CD4-positive, alpha-beta T cell treated with Interleukin-15 for 1 hour (primary cell): ENCODE data around the gene LMF1.

ENCODE experiments used
- DNase-seq: peaks from one replicate; pipeline ENCODE4 v3.0.0-alpha.2; 2020

The LMF1 gene

DNA sequence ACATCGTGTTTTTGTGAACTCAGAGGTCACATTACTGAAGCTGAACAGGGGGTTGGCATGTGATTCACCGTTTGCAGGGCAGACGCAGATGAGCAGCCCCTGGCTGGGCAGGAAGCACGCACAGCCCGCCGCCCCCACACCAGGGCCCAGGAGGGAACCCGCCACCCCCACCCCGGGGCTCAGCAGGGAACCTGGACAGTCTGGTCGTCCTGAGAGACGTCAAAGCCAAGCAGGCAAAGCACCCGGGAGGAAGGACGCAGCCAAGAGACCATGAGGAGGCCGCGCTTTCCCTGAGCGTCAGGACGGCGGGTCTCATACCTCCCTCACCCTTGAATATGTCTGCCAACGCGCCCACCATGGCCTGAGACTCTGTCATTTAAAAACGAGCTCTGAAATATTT, 60.6 kb downstream of the LMF1 start:
- DNase-seq, result no peak

DNA sequence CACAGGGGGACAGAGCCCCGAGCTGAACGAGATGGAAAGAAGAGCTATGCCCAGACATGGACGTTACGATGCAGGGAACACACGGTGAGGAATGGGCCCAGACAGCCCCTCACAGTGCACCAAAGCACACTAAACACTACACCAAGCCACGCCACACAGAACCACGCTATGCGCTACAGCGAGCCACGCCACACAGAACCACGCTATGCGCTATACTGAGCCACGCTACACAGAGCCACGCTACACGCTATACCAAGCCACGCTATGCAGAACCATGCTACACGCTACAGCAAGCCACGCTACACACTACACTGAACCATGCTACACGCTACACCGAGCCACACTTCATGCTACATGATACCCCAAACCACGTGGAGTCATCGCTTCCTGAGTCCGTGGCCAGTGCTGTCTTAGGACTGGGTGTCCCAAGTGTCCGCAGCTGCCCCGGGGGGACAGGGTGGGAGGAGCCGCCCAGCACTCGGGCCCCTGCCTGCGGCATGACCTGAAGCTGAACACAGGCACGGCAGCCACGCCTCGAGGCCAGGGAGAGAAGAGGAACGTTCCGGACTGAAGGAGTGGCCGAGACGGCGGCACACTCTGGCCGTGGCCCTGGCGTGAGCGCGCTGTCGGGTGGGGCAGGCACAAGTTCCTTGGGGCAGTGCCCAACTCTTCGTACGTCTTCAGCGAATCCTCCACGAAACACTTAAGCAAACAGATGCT, 61.3 kb downstream of the LMF1 start:
- no peak for DNase-seq

DNA sequence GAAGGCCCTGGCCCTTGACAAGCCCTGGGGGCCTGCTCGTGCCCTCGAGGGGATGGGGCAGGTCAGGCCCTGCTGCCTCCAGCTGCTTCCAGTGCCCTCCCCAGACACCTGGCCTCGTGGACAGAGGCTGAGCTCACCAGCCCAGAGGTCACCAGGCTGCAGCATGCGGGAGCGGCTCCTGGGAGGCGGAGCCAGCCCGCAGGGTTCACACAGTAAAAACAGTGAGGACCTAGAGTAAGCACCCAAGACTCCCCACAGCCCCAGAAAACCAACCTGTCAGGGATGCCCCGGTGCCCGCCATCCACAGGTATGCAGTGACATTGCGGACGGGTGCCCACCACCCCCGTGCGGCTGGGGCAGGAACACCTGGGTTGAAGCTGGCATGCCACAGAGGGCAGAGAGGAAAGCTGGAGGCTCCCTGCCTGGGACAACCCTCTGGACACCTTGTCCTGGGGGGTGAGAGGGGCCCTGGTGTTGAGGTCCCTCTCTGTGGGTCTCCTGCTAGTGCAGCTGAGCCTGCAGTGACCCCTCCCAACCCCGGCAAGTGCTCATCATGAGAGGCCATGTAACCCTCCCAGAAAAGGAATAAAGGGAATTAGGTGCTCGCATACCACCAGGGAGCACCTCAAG, 62.1 kb downstream of the LMF1 start:
- no peak for DNase-seq

DNA sequence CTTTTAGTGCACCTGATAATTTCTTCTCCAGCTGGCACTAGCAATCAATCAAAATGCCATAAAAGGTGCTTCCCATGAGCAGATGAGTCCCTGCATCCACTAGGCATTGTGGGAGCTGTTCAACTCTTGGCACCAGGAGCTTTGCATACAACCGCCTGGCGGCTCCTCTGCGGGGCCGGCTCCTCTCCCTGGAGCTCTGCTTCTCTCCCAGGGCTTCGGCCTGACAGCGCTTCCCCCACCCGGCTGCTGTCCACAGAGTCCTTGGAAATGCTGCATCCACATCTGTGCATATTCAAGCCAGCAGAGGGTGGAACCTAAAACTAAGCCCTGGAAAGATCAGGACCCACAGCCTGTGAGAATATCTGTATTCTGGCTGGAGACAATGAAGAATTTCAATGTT, 62.9 kb downstream of the LMF1 start:
- DNase-seq, result no peak

DNA sequence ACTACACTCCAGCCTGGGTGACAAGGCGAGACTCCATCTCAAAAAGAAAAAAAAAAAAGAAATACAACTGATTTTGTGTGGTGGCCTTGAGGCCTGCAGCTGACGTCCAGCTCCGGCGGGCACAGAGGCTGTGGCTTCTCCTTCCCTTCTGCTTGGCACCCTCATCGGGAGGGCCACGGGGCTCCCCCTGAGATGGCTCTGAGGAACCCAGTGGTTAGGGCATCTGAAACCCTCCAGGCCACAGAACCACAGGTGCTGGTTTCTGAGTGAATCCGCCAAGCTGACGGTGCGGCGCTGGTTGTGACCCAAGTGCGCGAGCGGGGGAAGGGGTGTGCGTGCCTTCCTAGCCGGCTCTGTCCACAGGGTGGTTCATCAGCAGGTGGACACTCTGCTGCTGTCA, 63.4 kb downstream of the LMF1 start:
- no peak for DNase-seq

DNA sequence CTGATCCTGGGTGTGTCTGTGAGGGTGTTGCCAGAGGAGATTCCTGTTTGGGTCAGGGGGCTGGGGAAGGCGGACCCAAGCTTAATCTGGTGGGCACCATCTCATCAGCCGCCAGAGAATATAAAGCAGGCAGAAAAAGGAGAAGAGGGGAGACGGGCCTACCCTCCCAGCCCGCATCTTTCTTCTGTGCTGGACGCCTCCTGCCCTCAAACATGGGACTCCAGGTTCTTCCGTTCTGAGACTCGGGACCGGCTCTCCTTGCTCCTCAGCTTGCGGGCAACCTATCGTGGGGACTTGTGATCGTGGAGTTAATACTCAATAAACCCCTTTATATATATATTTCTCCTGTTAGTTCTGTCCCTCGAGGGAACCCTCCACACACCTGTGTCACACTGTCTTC, 64.5 kb downstream of the LMF1 start:
- no peak for DNase-seq

DNA sequence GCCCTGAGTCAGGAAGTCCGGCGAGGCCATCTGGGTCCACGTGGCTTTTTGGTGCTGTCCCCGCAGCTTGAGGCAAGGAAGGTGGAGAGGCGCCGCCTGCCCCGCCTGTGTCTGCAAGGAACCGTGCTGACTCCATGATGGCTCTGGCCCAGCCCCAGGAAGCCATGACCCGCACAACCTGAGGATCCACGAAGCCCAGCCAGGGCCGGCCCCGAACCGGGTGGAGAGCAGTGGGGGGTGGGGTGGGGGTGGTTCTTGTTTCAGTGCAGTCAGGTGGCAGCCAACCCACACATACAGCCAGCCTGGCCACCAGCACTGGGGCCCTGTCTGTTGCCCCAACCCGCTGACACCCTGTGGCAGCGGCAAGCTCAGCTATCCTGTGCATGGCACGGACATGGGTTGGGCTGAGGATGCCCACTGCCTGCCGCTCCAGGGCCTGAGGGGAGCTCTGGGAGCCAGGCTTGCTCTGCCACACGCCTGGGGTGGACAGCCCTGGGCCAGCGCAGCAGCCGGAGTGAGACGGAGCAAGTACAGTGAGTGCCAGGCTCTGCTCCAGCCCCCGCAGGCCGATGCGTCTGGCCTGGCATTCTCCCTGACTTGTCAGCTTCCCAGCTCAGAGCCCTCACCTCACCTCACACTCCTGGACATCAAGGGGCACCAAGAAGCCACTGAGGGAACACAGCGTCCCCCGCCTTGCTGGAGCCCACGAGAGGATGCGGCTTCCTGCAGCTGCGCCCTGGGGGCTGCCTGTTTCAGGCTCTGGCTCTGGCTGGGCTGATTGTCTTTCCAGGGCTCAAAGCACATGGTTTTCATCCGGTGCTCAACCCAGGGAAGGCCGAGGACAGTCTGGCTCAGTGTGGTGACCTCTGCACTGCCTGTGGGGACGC, 68.8 kb downstream of the LMF1 start:
- DNase-seq, result no peak

DNA sequence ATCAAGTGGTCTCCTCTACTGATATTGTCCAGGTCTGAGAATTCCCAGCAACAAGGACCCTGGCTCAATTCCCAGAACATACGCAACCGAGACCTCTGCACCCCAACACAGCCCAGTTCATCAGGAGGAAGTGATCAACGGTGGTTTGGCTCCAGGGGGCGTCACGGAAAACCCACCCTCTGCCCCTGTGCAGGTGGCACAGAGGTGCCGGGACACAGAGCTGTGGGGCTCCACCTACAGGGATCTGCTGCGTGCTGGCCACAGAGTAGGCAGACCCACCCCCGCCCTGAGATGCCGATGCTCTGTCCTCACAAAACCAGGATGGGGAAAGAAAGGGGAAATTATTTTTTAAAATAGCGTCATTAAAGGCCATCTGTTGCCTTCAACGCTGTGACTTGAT, 69.6 kb downstream of the LMF1 start:
- no peak for DNase-seq

DNA sequence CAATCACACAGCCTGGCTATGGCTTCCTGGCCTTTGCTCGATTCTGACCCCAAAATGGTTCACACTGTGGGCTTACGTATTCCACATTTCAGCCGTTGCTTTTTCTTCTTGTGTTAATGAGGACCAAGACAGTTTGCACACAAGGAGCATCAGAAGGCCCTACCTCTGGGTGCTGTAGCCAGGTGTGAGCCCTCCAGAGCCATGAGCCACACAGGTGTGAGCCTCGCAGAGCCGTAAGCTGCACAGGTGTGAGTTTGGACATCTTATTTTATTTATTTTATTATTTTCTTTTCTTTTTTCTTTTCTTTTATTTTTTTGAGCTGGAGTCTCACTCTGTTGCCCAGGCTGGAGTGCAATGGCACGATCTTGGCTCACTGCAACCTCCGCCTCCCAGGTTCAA, 70.6 kb downstream of the LMF1 start:
- DNase-seq, result no peak

DNA sequence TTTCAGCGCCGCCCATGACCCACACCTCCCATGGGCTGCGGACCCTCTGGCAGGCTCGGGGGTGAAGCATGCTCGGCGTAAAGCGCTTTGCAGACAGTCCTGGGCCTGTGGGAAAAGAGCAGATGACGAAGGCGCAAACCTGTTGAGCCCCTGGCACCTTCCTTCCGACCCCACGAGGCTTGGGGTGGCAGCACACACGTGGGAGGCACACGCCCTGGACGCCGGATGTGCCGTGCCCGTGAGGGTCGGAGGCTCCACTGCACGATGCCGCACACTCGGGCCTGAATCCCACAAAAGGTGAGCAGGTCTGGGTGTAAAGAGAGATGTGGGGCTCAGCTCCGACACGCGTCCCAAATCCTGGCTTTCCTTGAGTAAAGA, 71.1 kb downstream of the LMF1 start:
- no peak for DNase-seq

DNA sequence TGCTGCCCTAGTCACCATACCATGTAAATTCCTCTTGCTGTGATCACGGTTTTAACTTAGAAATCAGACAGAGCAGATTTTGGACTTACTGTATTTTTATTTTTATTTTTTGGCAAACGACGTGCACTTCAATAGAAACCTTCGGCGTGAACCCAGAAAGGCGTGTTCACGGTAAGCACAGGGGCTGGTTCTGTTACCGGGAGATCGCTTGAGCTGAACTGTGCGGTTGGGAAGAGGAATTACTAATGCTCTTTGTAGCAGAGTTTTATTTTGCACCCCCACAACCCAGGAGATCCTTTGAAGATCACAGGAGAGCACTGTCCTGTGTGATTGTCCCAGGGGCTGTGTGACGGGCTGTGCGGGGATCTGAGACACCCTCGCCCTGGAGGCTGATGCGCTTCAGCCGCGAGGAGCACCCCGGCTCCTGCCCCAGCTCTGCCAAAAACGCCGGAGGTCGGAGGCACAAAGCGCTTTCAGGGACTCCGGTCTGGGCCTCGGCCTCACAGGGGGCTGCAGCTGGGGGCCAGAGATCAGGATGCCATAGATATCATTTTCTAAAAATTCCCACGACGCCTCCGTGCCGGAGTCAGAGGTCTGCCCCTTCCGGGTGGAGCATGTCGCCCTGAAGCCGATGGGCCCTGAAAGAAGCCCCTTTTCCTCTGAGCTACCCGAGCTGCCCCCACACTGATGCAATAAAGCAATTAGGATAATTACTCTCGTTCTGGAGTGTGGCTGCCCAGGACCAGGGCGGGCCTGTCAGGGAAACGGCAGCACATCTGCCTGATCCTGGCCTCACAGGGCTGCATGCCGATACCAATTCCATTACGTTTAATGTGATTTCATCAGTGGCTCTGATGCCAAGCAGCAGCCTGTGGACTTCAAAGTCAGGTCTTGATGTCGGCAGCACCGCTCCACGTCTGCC, 71.8 kb downstream of the LMF1 start:
- no peak for DNase-seq

DNA sequence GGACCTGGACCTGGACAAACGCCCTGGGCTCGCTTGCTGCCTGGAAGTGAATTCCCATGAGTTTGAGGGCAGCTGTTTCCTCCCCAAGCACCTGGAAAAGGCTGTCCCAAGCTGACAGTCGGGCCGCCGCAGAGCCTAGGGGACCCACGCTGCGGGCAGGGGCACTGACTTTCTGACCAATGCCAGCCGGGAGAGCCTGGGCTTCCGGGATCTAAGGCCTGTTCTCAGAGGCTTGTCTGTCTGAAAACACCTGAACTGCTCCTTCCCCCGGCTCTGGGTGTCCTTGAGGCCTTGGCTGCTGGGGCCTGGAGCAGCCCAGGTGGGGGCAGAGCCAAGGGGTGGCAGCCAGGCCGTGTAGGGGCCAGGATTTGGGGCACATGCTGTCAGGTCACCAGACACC, 72.6 kb downstream of the LMF1 start:
- DNase-seq, result no peak

DNA sequence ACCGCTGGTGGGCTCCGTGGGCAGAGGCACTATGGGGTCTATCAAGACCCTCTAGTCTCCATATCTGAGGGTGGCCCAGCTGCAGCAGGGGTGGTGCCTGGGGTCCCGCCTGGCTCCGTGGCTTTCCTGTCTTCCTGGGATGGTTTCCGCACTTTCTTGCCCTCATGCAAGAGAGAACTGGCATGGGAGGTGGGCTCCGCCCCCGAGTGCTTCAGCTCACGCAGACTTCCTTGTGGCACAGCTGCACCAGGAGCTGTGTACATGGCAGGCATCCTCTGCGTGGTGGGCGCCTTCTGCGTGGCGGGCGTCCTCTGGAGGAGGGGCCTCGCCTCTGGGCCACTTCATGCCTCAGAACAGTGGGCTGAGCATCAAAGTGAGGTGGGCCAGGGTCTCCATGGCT, 73.1 kb downstream of the LMF1 start:
- no peak for DNase-seq

DNA sequence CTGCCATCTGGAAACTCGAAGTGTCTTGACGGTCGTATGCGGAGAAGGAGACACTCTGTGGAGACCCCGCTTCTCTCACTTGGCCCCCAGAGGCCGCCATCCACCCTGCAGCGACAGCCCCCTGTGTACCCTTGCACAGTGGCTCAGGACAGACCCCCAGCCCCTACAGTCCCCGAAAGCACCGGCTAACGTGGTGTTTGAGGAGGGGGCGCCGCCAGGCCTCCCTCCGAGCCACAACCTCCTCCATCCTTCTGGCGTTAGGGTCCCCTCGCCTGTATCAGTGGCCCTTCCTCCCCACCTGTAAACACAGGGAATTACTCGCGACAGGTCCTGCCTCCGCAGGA, 73.6 kb downstream of the LMF1 start:
- no peak for DNase-seq

DNA sequence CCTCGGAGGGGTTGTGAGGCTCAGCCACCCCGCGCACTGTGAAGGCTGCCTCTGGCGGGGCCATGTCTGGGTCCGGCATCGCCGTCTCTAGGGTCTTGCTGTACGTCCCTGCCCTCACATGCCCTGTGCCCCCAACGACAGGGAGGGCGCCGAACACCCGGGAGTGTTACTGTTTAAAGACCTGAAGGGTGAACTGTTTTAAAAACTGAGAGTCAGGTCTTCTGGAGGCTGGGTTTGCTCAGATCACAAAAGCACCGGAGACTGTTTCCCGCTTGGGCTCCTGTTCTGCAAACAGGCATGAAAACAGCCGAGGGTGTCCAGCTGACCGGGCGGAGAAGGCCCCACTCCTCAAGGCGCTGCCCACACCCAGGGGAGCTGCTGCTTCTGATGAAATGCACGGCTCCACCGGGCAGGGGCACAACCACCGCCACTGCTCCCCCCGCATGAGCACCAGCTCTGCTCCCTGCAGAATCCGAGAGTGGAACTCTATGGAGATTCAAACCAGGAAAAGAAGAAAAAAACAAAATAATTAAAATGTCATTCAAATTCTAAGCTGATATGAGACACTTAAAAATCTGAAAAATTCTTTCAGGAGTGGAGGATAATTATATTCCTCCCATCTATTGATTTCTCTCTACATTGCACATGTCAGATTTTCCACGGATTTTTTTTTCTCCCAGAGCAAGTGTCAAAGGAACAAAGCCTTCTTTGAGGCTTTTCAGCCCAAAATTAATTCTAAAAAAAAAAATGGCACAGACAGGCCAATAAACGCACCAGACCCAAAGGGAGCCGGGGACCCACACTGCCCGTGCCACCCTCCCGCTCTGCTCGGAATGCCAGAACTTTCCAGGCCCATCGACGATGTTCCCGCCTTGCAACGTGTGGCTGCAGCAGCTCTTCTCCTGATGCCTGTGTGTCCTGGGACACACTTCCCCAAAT, 74.3 kb downstream of the LMF1 start:
- no peak for DNase-seq

DNA sequence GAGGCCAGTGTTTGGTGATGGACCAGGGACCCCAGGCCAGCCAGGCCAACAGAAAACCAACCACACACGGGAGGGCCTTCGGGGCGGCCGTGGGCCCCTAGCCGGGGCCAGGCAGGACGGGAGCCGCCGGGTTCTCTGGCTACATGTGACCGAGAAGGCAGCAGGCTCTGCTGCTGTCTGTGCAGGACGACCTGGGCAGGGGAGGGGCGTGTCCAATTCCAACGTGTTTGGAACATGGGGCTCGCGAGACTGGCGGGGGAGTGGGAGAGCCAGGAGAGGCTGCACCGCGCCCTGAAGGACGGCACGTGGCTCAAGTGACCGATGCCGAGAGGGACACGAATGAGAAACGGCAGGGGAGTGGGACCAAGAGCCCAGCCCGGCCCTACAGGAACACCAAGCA, 75.4 kb downstream of the LMF1 start:
- no peak for DNase-seq

DNA sequence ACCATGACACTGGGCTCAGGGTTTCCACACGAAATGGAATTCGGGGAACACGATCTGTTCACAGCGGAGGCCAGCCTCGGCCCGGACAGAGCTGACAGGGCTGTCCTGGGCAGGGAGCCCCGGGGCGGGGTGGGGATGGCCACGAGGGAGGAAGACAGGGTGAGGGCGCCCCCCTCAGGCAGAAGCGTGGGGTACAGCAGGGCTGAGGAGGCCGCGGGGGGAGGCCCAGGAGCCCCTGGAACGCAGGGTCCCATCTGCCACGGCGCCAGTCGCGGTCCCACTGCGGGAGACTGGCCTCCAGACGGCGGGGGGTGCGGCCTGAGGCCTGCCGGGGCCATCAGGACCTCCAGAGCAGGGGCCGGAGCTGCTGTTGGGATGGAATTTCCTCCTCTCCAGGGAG, 75.9 kb downstream of the LMF1 start:
- no peak for DNase-seq

DNA sequence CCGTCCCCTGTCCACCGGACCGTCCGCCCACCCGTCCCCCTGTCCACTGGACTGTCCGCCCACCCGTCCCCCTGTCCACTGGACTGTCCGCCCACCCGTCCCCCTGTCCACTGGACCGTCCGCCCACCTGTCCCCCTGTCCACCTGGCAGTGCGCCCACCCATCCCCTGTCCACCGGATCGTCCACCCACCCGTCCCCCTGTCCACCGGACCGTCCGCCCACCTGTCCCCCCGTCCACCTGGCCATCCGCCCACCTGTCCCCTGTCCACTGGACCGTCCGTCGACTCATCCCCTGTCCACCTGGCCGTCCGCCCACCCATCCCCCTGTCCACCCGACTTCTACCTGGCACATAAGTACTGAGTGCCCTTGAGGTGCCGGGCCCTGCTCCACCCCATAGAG, 76.6 kb downstream of the LMF1 start:
- DNase-seq, result no peak

DNA sequence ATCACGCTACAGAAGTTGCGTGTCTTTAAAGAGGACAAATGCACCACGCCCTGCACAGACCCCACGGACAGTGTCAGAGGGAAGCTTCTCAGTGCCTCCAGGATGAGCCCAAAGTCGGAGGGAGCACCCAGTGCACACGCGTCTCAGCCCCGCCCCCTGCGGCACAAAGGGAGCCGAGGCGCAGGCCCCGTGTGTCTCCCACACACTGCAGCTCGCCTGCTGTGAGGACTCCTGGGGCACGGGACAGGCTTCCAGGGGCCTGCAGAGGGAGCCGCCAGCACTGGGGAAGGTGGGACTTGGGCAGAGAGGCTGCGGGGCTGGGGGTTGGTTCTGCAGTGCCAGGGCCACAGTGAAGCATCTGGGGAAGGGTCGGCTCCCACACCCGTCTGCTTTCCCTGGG, 77.4 kb downstream of the LMF1 start:
- DNase-seq, result no peak

DNA sequence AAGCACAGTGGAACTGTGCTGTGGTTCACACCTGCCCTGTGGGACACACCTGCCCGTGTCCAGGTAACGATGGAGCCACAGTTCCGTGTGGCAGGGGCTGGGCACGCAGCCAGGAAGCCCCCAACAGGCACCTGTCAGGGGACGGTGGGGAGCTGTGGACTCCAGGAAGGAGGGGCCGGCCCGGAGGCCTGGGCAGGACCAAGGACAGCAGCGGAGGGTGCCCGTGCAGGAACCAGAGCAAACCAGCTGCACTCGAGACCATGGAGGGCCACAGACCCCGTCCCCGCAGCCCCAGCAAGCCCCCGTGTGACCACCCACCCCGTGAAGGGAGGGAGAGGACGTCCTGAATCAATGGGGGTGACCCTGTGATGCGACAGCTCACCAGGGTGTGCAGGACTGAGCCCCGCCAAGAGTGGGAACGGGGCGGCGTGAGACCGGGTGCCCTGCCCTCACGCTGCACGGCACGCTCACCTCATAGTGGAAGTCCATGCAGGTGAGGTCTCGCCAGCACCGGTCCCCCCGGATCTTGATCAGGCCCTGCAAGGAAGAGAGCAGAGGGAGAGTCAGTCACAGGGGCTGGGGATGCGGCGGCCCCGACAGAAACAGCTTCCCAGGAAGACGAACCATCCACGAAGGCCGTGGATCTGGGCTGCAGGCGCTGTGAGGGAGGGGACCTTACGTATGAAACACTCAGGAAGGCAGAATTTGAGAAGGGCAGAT, 78.1 kb downstream of the LMF1 start:
- DNase-seq, result no peak

DNA sequence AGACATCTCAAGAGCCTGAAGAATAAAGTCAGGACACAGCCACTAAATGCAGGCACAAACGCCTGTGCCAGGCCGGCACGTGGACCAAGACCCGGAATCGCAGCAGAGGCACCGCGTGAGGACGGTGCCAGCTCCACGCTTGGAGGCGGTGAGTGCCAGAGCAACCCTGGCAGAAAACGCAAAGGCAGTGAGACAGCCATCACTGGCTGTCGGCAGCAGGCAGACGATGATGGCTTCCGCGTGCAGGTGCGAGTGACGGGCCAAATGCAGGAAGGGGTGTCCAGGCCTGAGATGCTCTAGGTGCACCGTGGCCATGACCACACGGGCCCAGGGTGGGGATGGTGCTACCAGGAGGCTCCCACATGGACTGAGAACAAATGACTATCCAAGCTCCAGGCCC, 78.8 kb downstream of the LMF1 start:
- DNase-seq, result no peak
